ENCODE results near the gene TSPAN8. TPM values are rescaled to one million over a fixed set of nuclear protein-coding genes. Genes with fewer than 3 reads are reported as not detected.

Gene TSPAN8
- total RNA-seq, 2 donors from 2014 or later: 36.3 to 240 TPM

GRCh38 chr12:71164568-71165197 lies 6.9 kb upstream of the TSPAN8 start:
- Histone ChIP-seq H3K9me3 (no peaks in the 10 kb centered on the region), H3K4me1 (replicated peaks) (no peaks in the 10 kb centered on the region), H3K36me3 (no peaks in the 10 kb centered on the region), H3K27ac (peak overlapping the region in 1 of 2 donors; percentile 74), H3K27me3 (replicated peaks; ENCODE audit: insufficient read depth) (no peaks in the 10 kb centered on the region), H3K4me3 (no peak overlapping the region)
- 85% methylated on average over 5 of the region's 5 CpGs for WGBS
- intact Hi-C loops (cut with DNase I): no loop called here
- TF ChIP-seq CTCF (IDR thresholded peaks at IDR 0.05): no peak
- TF ChIP-seq POLR2AphosphoS5 (IDR thresholded peaks at IDR 0.05): no peak
- no peak for TF ChIP-seq POLR2A (IDR thresholded peaks at IDR 0.05)
- no peak for DNase-seq (ENCODE audit: low spot score)

- Histone ChIP-seq H3K27ac (peak overlapping the region; percentile 56 to 74), H3K36me3 (no peaks in the 10 kb centered on the region), H3K27me3 (replicated peaks; ENCODE audit: insufficient read depth) (no peaks in the 10 kb centered on the region), H3K9me3 (no peaks in the 10 kb centered on the region), H3K4me1 (replicated peaks) (no peaks in the 10 kb centered on the region), H3K4me3 (no peak overlapping the region)
- no peak for TF ChIP-seq POLR2A (IDR thresholded peaks at IDR 0.05)
- TF ChIP-seq CTCF (IDR thresholded peaks at IDR 0.05): no peak
- TF ChIP-seq POLR2AphosphoS5 (IDR thresholded peaks at IDR 0.05): no peak
- DNase-seq (ENCODE audit: low spot score): no peak
- 63% methylated on average over 5 of the region's 5 CpGs for WGBS
- intact Hi-C loops (cut with DNase I): no loop called here
Observed at GRCh38 chr12:71164166-71164565, 6.4 kb upstream of the TSPAN8 start.

- H3K4me3 ChIP-seq: no peak overlapping the region
- TF ChIP-seq POLR2A (IDR thresholded peaks at IDR 0.05) (no peak), POLR2AphosphoS5 (IDR thresholded peaks at IDR 0.05) (peak; percentile 78)
- intact Hi-C loops (cut with DNase I): no loop called here
- no peaks in the 10 kb centered on the region for H3K4me1 ChIP-seq (replicated peaks)
- peak; percentile 64 for DNase-seq (ENCODE audit: low spot score)
- no peaks in the 10 kb centered on the region for H3K27me3 ChIP-seq (replicated peaks; ENCODE audit: insufficient read depth)
- no peaks in the 10 kb centered on the region for H3K36me3 ChIP-seq
- peak overlapping the region; percentile 56 to 74 for H3K27ac ChIP-seq
- no peaks in the 10 kb centered on the region for H3K9me3 ChIP-seq
- WGBS: 61% methylated on average over 8 of the region's 8 CpGs
Observed at GRCh38 chr12:71162832-71163763, 5.3 kb upstream of the TSPAN8 start.

GRCh38 chr12:71161591-71161990 lies 3.8 kb upstream of the TSPAN8 start:
- intact Hi-C loops (cut with DNase I): no loop called here
- TF ChIP-seq POLR2AphosphoS5 (IDR thresholded peaks at IDR 0.05) (peak; percentile 13), POLR2A (IDR thresholded peaks at IDR 0.05) (no peak), CTCF (IDR thresholded peaks at IDR 0.05) (no peak)
- no peak for DNase-seq (ENCODE audit: low spot score)
- H3K9me3 ChIP-seq: no peaks in the 10 kb centered on the region
- no peaks in the 10 kb centered on the region for H3K4me1 ChIP-seq (replicated peaks)
- no peaks in the 10 kb centered on the region for H3K27me3 ChIP-seq (replicated peaks; ENCODE audit: insufficient read depth)
- H3K27ac ChIP-seq: peak overlapping the region; percentile 56 to 74
- H3K4me3 ChIP-seq: no peak overlapping the region
- 41% methylated on average over 1 of the region's 1 CpG for WGBS
- H3K36me3 ChIP-seq: no peaks in the 10 kb centered on the region

- intact Hi-C loops (cut with DNase I): no loop called here
- Histone ChIP-seq H3K27ac (peak overlapping the region in 1 of 2 donors; percentile 74), H3K4me3 (no peak overlapping the region), H3K36me3 (no peaks in the 10 kb centered on the region), H3K27me3 (replicated peaks; ENCODE audit: insufficient read depth) (no peaks in the 10 kb centered on the region), H3K9me3 (no peaks in the 10 kb centered on the region), H3K4me1 (replicated peaks) (no peaks in the 10 kb centered on the region)
- WGBS: 89% methylated on average over 4 of the region's 4 CpGs
- no peak for DNase-seq (ENCODE audit: low spot score)
- TF ChIP-seq POLR2AphosphoS5 (IDR thresholded peaks at IDR 0.05) (no peak), POLR2A (IDR thresholded peaks at IDR 0.05) (no peak), CTCF (IDR thresholded peaks at IDR 0.05) (no peak)
Observed at GRCh38 chr12:71160585-71160984, 2.8 kb upstream of the TSPAN8 start.

All from prostate gland (tissue), 2 donors.